ENCODE measurements around the gene CASK. TPM values are rescaled to one million over a fixed set of nuclear protein-coding genes. Genes with fewer than 3 reads are reported as not detected.

The CASK gene
- total RNA-seq, 1 donor from 2014 or later: 15.1 TPM

DNA sequence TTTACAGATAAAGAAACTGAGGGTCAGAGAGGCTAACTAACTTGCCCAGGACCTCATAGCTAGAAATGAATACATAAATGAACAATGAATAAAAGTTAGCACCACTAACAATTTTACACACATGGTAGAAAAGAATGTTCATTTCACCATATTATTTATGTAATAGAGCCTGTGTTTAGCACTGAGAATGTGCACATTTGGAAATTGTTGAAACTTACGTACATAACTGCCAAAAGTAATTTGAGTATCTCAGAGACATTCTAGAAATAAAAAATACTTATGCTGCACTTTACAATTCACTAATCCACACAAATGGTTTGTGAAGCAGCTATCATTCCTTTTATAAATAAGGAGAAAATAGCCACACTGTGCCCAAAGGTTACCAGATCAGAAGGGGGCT lies 9.9 kb downstream of the CASK start:
- DNase-seq (ENCODE audit: low read depth, low spot score): no peak

DNA sequence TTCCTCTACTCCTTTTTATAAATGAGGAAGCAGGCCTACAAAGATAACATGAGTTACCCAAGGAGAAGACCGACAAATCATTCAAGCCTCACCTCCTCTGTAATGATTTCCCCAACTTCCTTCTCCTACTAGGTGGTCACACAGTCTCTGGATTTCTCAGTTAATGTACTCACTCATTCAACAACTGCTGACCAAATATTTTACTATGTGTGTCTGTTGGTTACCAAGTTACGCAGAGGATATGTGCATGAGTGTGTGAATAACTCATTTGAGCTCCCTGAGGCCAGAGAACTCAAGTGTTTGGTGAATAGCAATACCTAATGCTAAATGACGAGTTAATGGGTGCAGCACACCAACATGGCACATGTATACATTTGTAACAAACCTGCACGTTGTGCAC lies 10.4 kb downstream of the CASK start:
- DNase-seq (ENCODE audit: low read depth, low spot score): no peak

DNA sequence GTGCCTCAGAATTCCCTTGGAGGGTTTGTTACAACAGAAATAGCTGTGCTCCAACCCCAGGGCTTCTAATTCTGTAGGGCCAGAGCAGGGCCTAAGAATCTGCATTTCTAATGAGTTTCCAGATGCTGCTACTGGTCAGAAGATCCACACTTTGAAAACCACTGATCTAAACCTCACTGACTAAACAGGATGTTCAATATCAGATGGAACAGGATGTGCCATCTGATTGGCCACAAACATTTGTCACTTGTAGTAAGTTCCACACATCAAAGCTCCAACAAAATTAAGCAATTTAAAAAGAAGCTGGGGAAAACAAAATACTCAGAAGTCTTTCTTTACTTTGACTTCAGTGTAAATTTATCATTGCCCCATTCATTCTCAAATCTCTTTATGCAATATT lies 14.3 kb downstream of the CASK start:
- DNase-seq (ENCODE audit: low read depth, low spot score): no peak

DNA sequence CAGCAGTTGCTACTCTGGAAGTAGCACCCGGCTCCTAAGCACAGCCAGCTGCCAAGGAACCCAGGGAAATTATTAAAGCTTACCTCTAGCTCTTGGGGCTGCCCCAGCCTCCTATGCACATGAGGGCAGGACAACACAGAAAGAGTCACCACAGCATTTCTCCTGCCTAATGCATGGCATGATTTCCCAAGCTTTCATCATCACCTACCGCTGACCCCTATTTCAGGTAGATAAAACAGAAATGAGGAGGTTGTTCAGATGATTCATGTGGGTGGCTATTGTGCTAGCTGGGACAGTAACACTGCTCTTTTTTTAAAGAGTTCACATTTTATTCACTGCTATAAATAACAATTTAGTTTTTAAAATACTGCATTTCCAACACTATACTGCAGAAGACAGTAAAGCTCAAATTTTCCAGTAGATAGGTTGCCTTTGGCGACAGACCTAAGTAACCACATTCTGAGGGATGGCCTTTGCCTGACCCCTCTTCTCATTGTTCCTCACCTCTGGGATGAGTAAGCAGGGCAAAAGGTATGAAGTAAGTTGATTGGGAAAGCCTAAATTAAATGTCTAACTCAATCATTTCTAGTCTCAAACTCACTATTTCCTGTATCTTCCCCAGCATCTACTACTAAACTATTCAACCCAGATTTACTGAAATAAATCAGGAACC lies 16.7 kb downstream of the CASK start:
- no peak for DNase-seq (ENCODE audit: low read depth, low spot score)

DNA sequence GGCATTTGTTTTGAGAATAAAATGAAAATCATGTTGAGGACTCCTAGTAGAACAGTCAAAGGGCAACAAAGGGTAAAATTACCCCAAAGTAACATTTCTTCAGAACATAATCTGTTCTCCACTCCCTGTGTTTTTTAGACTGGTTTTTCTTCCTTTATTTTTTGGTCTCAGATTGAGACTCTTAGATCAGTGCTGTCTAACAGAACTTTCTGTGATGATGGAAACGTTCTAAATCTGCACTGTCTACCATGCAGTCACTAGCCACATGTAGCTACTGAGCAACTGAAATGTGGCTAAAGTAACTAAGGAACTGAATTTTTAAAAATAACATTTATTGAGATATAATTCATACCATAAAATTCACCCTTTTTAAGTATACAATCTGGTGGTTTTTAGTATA lies 19.8 kb downstream of the CASK start:
- no peak for DNase-seq (ENCODE audit: low read depth, low spot score)

DNA sequence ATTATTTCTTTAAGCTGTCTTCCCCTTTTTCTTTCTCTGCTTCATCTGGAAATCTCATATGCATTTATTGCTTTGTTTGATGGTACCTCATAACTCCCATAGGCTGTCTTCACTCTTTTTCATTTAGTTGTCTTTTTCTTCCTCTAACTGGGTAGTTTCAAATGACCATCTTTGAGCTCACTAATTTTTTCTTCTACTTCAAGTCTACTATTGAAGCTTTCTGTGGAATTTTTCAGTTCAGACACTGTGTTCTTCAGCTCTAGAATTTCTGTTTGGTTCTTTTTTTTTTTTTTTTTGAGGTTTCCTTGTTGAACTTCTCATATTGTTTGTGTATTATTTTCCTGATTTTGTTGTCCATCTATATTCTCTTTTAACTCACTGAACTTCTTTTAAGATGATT lies 23.0 kb downstream of the CASK start:
- no peak for DNase-seq (ENCODE audit: low read depth, low spot score)

DNA sequence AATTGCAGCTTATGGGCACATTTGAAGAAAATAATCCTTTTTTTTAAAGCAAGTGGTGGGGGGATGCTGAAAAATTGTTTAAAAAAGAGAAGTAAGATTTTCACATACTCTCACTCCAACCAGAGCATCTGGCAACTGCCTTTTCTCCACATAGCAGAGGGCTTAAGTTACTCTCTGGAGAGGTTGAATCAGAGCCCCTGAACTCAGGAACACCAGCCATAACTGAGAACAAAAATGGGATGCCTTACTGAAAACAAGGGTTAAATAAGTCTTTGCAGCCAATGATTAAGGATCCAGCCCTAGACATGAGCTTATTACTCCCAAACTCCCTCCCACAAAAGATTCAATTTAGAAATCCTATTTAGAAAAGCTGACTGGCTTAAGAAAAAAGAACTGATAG lies 27.5 kb downstream of the CASK start:
- no peak for DNase-seq (ENCODE audit: low read depth, low spot score)

DNA sequence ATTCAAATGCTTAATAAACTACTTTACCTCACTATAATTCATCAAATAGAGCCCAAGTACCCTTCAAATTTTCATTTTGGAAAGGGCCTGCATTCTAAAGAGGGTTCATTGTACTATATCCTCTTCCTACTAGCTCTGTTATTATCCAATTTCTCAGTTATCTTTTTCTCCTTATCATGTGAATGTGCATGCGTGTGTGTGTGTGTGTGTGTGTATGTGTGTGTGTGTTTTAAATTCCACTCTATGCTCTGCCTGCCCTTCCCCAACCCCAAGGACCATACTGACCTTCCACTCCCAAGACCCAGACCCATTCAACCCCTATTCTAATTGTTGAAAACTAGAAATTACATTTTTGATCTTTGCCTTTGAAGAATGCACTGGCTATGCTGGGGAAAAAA lies 33.3 kb downstream of the CASK start:
- no peak for DNase-seq (ENCODE audit: low read depth, low spot score)

DNA sequence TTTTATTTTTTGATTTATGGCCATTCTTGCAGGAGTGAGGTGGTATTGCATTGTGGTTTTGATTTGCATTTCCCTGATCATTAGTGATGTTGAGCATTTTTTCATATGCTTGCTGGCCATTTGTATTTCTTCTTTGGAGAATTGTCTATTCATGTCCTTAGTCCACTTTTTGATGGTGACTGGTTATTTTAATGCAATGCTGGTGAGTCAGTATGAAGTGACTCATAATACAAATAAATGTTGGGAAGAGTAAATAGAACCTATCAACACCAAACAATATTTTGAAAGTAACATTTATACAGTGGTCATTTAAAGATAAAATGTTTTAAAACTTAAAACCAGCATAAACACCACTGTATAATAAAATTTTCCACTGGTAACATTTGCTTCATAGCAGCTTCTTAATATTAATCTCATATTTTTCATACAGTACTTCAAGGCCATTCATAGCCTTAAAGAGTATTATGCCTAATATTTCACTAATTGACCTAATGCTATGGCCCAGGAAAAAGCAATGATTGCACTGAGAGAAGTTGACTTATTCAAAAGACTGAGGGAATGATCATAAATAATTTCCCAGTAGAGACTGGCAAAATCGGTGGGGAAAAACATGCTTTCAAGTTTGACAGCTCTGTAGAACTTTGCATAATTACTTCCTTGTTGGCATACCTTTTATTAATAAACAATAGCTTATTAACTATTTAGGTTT lies 33.9 kb downstream of the CASK start:
- no peak for DNase-seq (ENCODE audit: low read depth, low spot score)

DNA sequence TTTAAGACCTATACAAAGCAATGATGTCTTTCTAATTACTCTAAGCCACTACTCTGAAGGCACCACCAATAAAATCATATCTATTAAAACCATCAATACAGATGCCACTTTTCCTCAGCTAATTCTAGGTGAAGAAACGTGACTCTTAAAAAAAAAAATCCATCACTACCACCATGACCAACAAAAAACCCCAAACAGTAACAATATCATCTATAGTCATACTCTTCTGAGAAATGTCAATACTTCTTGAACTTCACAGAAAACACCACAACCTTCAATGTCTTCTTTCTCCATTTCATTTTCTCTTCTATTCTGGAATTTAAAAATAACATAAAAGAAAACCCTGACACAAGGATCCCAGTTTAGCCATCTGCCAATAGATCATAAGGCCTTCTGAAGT lies 35.7 kb downstream of the CASK start:
- DNase-seq (ENCODE audit: low read depth, low spot score): no peak

DNA sequence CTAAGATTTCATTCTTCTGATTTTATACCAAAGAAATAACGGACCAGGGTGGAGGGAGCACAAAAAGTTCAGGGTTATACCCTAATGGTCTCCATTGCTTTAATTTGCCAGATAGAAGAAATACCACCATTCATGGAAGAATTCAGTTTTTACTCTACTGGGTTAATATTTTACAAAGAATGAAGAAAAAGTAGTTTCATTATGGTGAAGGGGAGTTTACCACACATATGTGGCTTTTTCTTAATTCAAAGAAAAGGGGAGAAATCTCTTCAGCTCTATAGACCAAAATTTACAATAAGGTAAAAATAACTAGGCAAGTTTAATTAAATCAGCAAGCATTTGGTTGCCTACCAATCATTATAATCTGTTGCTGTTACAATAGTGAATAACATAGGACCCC lies 37.6 kb downstream of the CASK start:
- no peak for DNase-seq (ENCODE audit: low read depth, low spot score)

DNA sequence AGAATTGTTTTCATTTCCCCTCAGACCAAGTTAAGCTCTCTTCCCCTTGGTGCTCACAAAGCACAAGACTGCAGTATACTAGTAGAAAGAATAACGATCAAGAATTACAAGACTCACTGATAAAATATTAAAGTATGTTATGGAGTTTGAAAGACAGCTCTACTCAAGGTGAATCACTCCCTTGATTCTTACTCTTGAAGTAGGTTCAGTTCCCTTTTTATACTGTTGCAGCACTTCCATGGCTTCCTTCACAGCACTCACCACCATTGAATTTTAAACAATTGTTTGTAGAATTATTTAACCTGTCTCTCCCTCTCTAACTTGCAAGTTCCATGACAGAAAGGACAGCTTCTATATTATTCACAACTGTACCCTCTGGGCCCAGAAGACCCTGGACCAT lies 42.2 kb downstream of the CASK start:
- DNase-seq (ENCODE audit: low read depth, low spot score): no peak

DNA sequence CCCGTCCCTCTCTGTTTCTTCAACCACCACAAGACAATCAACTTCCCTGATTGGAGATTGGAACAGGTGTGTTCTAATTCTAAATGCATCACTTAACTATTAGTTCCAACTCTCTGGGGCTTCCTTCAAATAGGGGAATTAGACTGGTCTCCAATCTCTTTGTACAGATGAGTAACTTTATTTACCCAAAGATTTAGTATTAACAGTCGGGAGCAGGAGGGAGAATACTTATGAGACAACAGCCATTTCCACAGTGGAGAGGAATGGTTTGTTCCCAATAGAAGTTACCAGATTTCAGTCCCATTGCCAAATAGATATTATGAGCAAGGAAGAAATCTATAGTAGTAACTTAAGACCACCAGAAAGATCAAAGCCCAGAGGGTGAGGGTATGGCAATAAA lies 46.2 kb downstream of the CASK start:
- no peak for DNase-seq (ENCODE audit: low read depth, low spot score)

DNA sequence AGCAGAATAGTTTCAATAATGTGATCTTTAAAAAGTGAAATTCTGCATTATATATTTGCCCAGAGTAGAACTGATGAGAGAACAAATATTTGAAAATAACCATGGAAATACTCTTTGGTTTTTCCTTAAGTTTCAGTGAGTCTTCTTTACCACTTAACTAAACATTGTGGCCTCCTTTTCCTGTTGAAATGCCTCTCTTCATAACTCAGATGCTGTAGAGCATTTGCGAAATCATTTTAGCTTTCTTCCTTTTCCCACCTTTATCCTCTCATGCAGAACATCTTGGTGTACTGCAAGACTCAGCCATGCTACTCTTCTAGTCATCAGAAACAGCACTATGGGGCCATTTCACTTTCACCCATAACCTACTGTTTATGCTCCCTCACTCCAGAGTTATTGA lies 48.2 kb downstream of the CASK start:
- no peak for DNase-seq (ENCODE audit: low read depth, low spot score)

DNA sequence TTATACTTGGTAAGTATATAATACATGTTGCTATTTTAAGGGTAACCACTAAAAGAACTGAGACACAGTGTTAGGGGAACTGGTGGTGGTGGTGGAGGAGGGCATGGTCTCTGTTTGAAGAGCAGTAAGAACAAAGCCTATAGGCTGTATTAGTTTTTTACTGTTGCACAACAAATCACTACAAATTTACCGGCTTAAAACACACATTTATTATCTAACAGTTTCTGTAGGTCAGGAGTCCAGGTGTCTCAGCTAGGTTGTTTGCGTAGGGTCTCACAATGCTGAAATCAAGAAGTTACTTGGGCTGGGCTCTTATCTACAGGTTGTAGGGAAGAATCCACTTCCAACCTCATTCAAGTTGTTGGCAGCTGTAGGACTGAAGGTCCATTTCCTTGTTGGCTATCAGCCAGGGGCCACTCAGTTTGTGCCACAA lies 52.6 kb downstream of the CASK start:
- DNase-seq (ENCODE audit: low read depth, low spot score): no peak

DNA sequence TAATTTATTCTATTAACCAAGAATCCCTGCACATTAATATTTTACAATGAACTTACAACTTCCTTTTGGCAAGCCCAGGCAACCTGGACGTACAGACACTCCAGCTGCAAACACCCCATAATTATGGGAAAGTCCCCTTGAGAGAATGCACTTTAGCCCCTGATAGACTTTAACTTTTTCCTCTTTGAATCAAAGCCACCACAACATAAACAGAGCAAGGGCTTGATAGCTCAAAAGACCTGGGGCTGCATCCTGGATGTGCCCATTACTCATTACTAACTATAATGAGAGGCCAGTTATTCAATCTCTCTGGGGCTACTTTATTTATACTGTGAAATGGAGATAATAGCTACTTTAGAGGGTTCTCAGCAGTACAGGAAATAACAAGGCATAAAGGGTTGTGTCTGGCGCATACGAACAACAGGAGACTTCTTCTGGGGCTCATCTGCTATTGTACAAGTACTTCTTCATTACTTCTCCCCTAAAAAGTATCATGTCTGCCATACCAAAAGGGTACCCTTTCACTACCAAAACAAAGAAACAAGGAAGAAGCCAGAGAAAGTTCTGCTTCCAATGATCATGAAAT lies 54.9 kb downstream of the CASK start:
- DNase-seq (ENCODE audit: low read depth, low spot score): no peak

DNA sequence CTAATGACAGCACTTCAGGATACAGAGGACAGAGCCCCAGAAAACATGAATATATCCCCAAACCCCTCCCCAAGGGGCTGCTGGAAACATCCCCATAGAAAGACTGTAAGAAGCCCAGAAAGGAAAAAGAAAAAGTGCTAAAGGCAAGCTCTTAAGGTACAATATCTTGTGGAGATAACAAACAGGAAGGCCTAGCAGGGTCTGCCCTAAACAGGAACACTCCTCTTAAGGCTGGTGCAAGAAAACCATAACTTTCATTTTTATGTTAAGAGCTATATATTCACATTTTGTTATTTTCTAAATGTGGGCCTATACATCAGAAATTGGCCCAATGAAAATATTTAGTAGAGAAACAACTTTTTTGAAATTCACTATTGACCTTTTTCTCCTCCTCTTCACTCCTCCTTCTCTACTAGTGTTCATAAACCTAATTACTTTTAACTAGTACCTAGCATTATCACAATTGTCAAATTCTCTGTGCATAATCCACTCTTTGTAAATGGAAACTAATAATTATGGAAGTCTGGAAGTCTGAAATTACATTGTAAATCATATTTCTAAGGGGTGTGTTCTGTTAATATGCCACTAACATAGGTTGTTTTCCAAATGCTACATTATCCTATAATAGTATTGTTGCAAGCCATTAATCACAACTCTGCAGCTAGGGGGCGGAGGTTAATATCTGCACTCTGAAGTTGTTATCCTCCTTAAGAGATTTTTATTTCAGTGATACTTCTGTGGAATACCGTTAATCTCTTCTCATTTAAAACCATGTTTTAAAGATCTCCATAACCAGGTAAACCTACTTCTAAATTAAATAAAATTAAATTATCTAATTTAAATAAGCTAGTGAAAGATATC lies 59.8 kb downstream of the CASK start:
- no peak for DNase-seq (ENCODE audit: low read depth, low spot score)

DNA sequence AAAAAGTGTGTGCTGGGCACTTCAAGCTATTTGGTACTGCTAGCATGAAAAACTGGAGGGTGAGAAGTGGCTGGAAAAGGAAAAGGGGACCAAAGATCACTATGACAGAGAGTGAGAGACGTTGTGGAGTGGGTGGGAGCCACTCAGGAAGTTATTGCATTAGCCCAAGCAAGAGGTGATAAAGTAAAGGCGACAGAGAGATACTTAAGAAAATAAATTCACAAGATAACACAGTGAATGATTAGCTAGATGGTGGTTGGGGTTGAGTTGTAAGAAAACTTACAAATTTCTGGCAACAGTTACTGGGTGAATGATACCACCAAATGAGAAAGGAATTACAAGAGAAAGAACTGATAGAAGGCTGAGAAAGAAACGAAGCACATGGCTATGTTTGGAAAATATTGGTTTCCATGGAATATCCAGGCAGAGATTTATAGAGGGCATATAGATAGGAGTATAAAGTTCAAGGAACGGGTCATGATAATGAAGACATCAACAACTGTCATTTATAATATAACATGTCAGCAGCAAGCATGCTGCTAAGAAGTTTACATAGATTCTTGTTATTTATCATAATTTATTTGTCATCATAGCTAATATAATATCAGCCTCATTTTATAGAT lies 60.7 kb downstream of the CASK start:
- no peak for DNase-seq (ENCODE audit: low read depth, low spot score)

DNA sequence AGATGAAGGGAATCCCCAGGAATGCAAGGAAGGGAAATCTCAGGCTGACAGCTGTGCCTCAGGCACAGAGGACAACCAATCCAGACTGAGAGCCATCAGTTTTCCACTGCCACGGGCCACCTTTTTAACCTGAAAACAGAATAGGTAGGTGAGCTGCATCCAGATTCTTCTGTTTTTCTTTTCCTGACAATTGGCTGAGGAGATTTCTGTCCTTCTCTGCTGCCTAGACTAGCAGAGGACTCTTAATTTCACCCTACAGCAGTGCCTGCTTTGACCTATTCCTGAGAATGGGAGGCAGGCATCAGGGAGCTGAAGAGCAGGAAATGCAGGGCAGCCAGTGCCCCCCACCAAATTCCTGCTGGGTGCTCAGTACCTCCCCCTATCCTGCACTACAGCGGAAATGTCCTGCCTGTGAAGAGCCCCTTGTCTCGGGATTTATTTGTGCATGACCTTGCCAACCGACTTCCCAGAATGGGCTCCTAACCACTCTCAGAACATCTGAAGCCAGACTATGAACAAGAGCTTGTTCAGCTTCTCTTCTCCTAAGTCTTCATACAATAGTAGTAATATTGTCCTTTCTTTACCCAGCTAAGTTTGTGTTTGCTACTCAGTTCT lies 65.1 kb downstream of the CASK start:
- DNase-seq (ENCODE audit: low read depth, low spot score): no peak

DNA sequence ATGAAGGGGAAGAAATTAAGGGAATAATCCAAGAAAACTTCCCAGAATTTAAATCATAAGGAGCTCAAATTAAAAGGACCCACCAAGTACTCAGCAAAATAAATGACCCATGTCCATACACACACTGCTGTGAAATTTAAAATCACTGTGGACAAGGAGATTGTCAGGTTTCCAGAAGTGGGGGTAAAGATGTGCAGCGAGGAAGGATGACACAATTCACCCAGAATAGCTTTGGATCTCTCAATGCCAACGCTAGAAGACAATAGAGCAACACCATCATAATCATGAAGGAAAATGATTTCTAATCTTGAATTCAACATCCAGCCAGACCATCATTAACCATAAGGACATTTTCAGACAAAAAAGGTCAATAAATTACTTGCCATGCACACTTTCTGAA lies 65.7 kb downstream of the CASK start:
- DNase-seq (ENCODE audit: low read depth, low spot score): no peak

DNA sequence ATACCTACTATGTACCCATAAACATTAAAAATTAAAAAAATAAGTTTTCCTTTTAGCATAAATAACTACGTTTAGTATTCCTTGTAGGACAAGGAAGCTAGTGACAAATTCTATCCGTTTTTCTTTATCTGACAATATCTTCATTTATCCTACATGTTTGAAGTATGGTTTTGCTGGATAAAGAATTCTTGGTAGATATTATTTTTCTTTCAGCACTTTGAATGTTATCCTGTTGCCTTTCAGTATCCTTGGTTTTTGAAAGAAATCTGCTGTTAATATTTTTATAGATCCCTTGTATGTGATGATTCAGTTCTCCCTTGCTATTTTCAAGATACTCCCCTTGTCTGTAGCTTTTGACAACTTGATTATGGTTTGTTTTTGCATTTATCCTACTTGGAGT lies 76.6 kb downstream of the CASK start:
- DNase-seq (ENCODE audit: low read depth, low spot score): no peak

Data from pulmonary artery endothelial cell (primary cell).